Stimulated activated CD8-positive, alpha-beta memory T cell treated with anti-CD3 and anti-CD28 coated beads, Interleukin-4, amount 100 ng/mL, for 48 hours (primary cell): ENCODE measurements around the gene SGIP1.

ENCODE experiments used
- DNase-seq: peaks from one replicate; pipeline ENCODE4 v3.0.0-alpha.2; 2020

The SGIP1 gene

GRCh38 chr1:66533804-66534740 lies at the start of gene SGIP1:
Gene SGIP1 (plus strand): TSS chr1:66534153. CDS start chr1:66534359, 206 bp downstream.
- DNase-seq: peak; percentile 24

- DNase-seq: no peak
Observed at GRCh38 chr1:66489151-66489550, 44.8 kb upstream of the SGIP1 start.

- DNase-seq: no peak
Observed at GRCh38 chr1:66489972-66490601, 43.9 kb upstream of the SGIP1 start.

GRCh38 chr1:66490816-66491215 lies 43.1 kb upstream of the SGIP1 start:
- no peak for DNase-seq

- DNase-seq: no peak
Observed at GRCh38 chr1:66492424-66492823, 41.5 kb upstream of the SGIP1 start.

GRCh38 chr1:66493731-66494130 lies 40.2 kb upstream of the SGIP1 start:
- DNase-seq: no peak

- DNase-seq: no peak
Observed at GRCh38 chr1:66494482-66494881, 39.5 kb upstream of the SGIP1 start.

- DNase-seq: no peak
Observed at GRCh38 chr1:66495495-66495894, 38.5 kb upstream of the SGIP1 start.

- no peak for DNase-seq
Observed at GRCh38 chr1:66497910-66498309, 36.0 kb upstream of the SGIP1 start.

GRCh38 chr1:66500301-66500700 lies 33.7 kb upstream of the SGIP1 start:
- DNase-seq: no peak

GRCh38 chr1:66502086-66502485 lies 31.9 kb upstream of the SGIP1 start:
- no peak for DNase-seq

- DNase-seq: peak; percentile 51
Observed at GRCh38 chr1:66503841-66504470, 30.0 kb upstream of the SGIP1 start.

GRCh38 chr1:66505671-66506392 lies 28.1 kb upstream of the SGIP1 start:
- no peak for DNase-seq

- DNase-seq: no peak
Observed at GRCh38 chr1:66506393-66506687, 27.6 kb upstream of the SGIP1 start.

GRCh38 chr1:66506991-66507390 lies 27.0 kb upstream of the SGIP1 start:
- no peak for DNase-seq

GRCh38 chr1:66510407-66510806 lies 23.5 kb upstream of the SGIP1 start:
- no peak for DNase-seq

- no peak for DNase-seq
Observed at GRCh38 chr1:66511118-66511517, 22.8 kb upstream of the SGIP1 start.

GRCh38 chr1:66517959-66518358 lies 16.0 kb upstream of the SGIP1 start:
- DNase-seq: no peak

- DNase-seq: no peak
Observed at GRCh38 chr1:66518654-66519053, 15.3 kb upstream of the SGIP1 start.

- DNase-seq: no peak
Observed at GRCh38 chr1:66519992-66520391, 14.0 kb upstream of the SGIP1 start.

GRCh38 chr1:66520655-66521054 lies 13.3 kb upstream of the SGIP1 start:
- no peak for DNase-seq

- no peak for DNase-seq
Observed at GRCh38 chr1:66521721-66522365, 12.1 kb upstream of the SGIP1 start.

GRCh38 chr1:66523562-66523961 lies 10.4 kb upstream of the SGIP1 start:
- DNase-seq: no peak
